Measurements from ENCODE around the gene TSR3.

- TF ChIP-seq CTCF (IDR thresholded peaks at IDR 0.05): no peak
- TF ChIP-seq POLR2AphosphoS5 (IDR thresholded peaks at IDR 0.05): no peak
- TF ChIP-seq EP300 (IDR thresholded peaks at IDR 0.05): no peak
- TF ChIP-seq POLR2A (IDR thresholded peaks at IDR 0.05; ENCODE audit: low read depth): no peak
These were observed 7.2 kb downstream of the TSR3 start for GRCh38 chr16:1344499-1344898.
